DOHH2 (cell line): ENCODE data around the gene ATMIN.

Experiments used
- H3F3A ChIP-seq: fragments of 200-600 bp; sonication (generic), shearing (Covaris generic); 2 replicates; pipeline ENCODE4 v1.6.0; 2016; ENCODE audit warnings: antibody characterized with exemption, mild to moderate bottlenecking; ENCODE audit not compliant: control insufficient read depth, insufficient read depth
- H3K27ac ChIP-seq: fragments of 200-600 bp; sonication (generic); 2 replicates; pipeline ENCODE4 v1.5.1; 2014; ENCODE audit warnings: low read depth, mild to moderate bottlenecking, low read length, moderate library complexity
- H3K27me3 ChIP-seq: fragments of 200-600 bp; sonication (generic); 2 replicates; pipeline ENCODE4 v1.6.1; 2014; ENCODE audit warnings: mild to moderate bottlenecking, low read length, mixed read lengths; ENCODE audit not compliant: control insufficient read depth
- H3K36me3 ChIP-seq: fragments of 200-600 bp; sonication (generic); 2 replicates; pipeline ENCODE4 v1.6.1; 2014; ENCODE audit warnings: mild to moderate bottlenecking, low read length, moderate library complexity, mixed read lengths; ENCODE audit not compliant: control insufficient read depth
- H3K4me1 ChIP-seq: fragments of 200-600 bp; sonication (generic); 2 replicates; pipeline ENCODE4 v1.6.1; 2014; ENCODE audit warnings: mild to moderate bottlenecking, low read length, mixed read lengths; ENCODE audit not compliant: control insufficient read depth
- H3K4me2 ChIP-seq: fragments of 200-600 bp; sonication (generic); 2 replicates; pipeline ENCODE4 v1.6.0; 2014; ENCODE audit warnings: mild to moderate bottlenecking, low read length, moderate library complexity
- H3K4me3 ChIP-seq: fragments of 200-600 bp; sonication (generic); 2 replicates; pipeline ENCODE4 v1.5.1; 2014; ENCODE audit warnings: mild to moderate bottlenecking, low read length, mixed read lengths
- H3K79me2 ChIP-seq: fragments of 200-600 bp; sonication (generic); 2 replicates; pipeline ENCODE4 v1.6.1; 2014; ENCODE audit warnings: mild to moderate bottlenecking, low read length, mixed read lengths; ENCODE audit not compliant: control insufficient read depth
- H3K9me2 ChIP-seq: fragments of 200-600 bp; sonication (generic); replicated peaks from 2 replicates; pipeline ENCODE4 v1.6.1; 2014; ENCODE audit warnings: mild to moderate bottlenecking, low read length, mixed read lengths; ENCODE audit not compliant: control insufficient read depth
- H3K9me3 ChIP-seq: fragments of 200-600 bp; sonication (generic); 2 replicates; pipeline ENCODE4 v1.6.1; 2014; ENCODE audit warnings: antibody characterized with exemption, low read length, mixed read lengths; ENCODE audit not compliant: control insufficient read depth, insufficient read depth
- H4K20me1 ChIP-seq: fragments of 200-600 bp; sonication (generic); 2 replicates; pipeline ENCODE4 v1.6.0; 2014; ENCODE audit warnings: low read depth, mild to moderate bottlenecking, antibody characterized with exemption, low read length, moderate library complexity; ENCODE audit not compliant: control insufficient read depth, insufficient read depth
- CTCF ChIP-seq: fragments of 200-600 bp; sonication (generic); IDR thresholded peaks from one replicate; pipeline ENCODE4 v1.5.1; 2014; ENCODE audit warnings: antibody characterized with exemption, mild to moderate bottlenecking, low read depth, low read length; ENCODE audit not compliant: poor library complexity, severe bottlenecking
- EZH2phosphoT487 ChIP-seq: fragments of 200-600 bp; sonication (generic); IDR thresholded peaks from 2 replicates; pipeline ENCODE4 v1.6.1; 2017; ENCODE audit warnings: borderline replicate concordance, mild to moderate bottlenecking, antibody characterized with exemption, low read length, moderate library complexity, mixed read lengths

Gene ATMIN

GRCh38 chr16:80989801-80990200 lies 45.8 kb upstream of the ATMIN start:
- no peaks in the 10 kb centered on the region for H3F3A ChIP-seq
- peaks cover 57% of the 10 kb centered on the region for H3K79me2 ChIP-seq
- H3K4me1 ChIP-seq: peaks cover 7% of the 10 kb centered on the region
- no peaks in the 10 kb centered on the region for H3K9me3 ChIP-seq
- TF ChIP-seq EZH2phosphoT487 (no peak), CTCF (no peak)
- H3K4me2 ChIP-seq: no peak overlapping the region
- H3K4me3 ChIP-seq: no peak overlapping the region
- no peak overlapping the region for H3K27ac ChIP-seq
- H3K9me2 ChIP-seq: no peaks in the 10 kb centered on the region
- peaks cover 3% of the 10 kb centered on the region; the same call in 1 of the 2 replicates for H4K20me1 ChIP-seq
- H3K36me3 ChIP-seq: peaks cover 28% of the 10 kb centered on the region
- no peaks in the 10 kb centered on the region for H3K27me3 ChIP-seq

DNA sequence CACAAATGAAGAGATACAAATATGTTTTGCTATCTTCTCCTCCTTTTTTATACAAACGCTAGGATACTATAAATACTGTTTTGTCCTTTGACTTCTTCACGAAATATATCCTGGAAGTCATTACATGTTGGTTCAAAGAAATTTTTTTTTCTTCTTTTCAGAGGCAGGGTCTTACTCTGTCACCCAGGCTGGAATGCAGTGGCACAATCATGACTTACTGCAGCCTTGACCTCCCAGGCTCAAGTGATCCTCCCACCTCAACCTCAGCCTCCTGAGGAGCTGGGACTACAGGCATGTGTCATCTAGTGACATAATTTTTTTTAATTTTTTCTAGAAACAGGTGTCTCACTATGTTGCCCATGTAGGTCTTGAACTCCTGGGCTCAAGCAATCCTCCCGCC lies 45.1 kb upstream of the ATMIN start:
- H3K27ac ChIP-seq: no peak overlapping the region
- peaks cover 3% of the 10 kb centered on the region; the same call in 1 of the 2 replicates for H4K20me1 ChIP-seq
- peaks cover 62% of the 10 kb centered on the region for H3K79me2 ChIP-seq
- TF ChIP-seq EZH2phosphoT487 (no peak), CTCF (no peak)
- no peaks in the 10 kb centered on the region for H3K9me2 ChIP-seq
- H3K27me3 ChIP-seq: no peaks in the 10 kb centered on the region
- H3K4me2 ChIP-seq: no peak overlapping the region
- H3K9me3 ChIP-seq: no peaks in the 10 kb centered on the region
- no peaks in the 10 kb centered on the region for H3F3A ChIP-seq
- peaks cover 10% of the 10 kb centered on the region for H3K4me1 ChIP-seq
- H3K36me3 ChIP-seq: peaks cover 29% of the 10 kb centered on the region
- no peak overlapping the region for H3K4me3 ChIP-seq

DNA sequence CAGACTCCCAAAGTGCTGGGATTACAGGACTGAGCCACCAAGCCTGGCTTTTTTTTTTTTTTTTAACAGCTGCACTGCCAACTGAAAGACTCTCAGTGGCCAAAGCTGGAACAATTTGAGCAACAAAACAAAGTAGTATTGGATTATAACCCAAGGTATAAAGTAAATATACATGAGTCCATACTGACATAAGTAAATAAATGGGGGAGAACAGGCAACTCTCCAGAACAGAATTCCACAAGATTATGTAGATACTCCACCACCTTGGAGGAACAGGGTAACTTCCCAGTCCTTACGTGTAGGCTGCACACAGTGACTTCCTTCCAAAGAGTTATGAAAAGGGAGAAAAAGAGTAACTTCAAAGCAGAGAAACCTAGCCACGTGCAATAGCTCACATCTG lies 44.7 kb upstream of the ATMIN start:
- H3K79me2 ChIP-seq: peaks cover 66% of the 10 kb centered on the region

More for the DNA sequence above, 44.7 kb upstream of the ATMIN start:
- H3K36me3 ChIP-seq: peaks cover 33% of the 10 kb centered on the region
- H4K20me1 ChIP-seq: peaks cover 3% of the 10 kb centered on the region; the same call in 1 of the 2 replicates
- H3K4me3 ChIP-seq: no peak overlapping the region
- TF ChIP-seq CTCF (no peak), EZH2phosphoT487 (no peak)
- no peaks in the 10 kb centered on the region for H3K9me2 ChIP-seq
- H3K4me1 ChIP-seq: peaks cover 14% of the 10 kb centered on the region
- no peaks in the 10 kb centered on the region for H3K9me3 ChIP-seq
- H3K27ac ChIP-seq: no peak overlapping the region
- H3F3A ChIP-seq: no peaks in the 10 kb centered on the region
- no peaks in the 10 kb centered on the region for H3K27me3 ChIP-seq
- no peak overlapping the region for H3K4me2 ChIP-seq
